Nephron progenitor cell (in vitro differentiated cells): ENCODE measurements around the gene TRABD.
"Not testable (repeated sequence)": the region's sequence is repeated elsewhere in the genome, so short reads cannot be mapped to it uniquely, and the experiment has no call there.

ENCODE experiments used
- DNase-seq: peaks from one replicate; pipeline ENCODE4 v3.0.0; 2021
- H3K27ac Mint-ChIP-seq: 2 replicates; pipeline ENCODE4 v1.8.0; 2021; ENCODE audit warnings: mild to moderate bottlenecking, moderate library complexity, mixed read lengths
- H3K27me3 Mint-ChIP-seq: 2 replicates; pipeline ENCODE4 v1.8.0; 2021; ENCODE audit warnings: mild to moderate bottlenecking, low read depth, mixed read lengths; ENCODE audit not compliant: poor library complexity
- H3K36me3 Mint-ChIP-seq: 2 replicates; pipeline ENCODE4 v1.8.0; 2021; ENCODE audit warnings: low read depth, mixed read lengths
- H3K4me1 Mint-ChIP-seq: 2 replicates; pipeline ENCODE4 v1.8.0; 2021; ENCODE audit warnings: mixed read lengths
- H3K4me3 Mint-ChIP-seq: 2 replicates; pipeline ENCODE4 v1.8.0; 2021; ENCODE audit warnings: mild to moderate bottlenecking, moderate library complexity, mixed read lengths
- H3K9me3 Mint-ChIP-seq: 2 replicates; pipeline ENCODE4 v1.8.0; 2021; ENCODE audit warnings: mild to moderate bottlenecking, moderate library complexity, mixed read lengths
- TF ChIP-seq, protein P1 (sequence below): fragments of 200-600 bp; sonication (generic); IDR thresholded peaks from 2 replicates; pipeline ENCODE4 v1.5.0; 2021; ENCODE audit warnings: antibody characterized with exemption

Gene TRABD

GRCh38 chr22:50204571-50204970, 18.9 kb downstream of the TRABD start:
- no peak for DNase-seq
- Mint-ChIP-seq H3K27me3 (no peaks in the 10 kb centered on the region), H3K36me3 (peaks cover 40% of the 10 kb centered on the region), H3K27ac (no peak overlapping the region), H3K4me3 (no peak overlapping the region), H3K9me3 (peaks cover 14% of the 10 kb centered on the region), H3K4me1 (peaks cover 32% of the 10 kb centered on the region)
- TF ChIP-seq, protein P1, sequence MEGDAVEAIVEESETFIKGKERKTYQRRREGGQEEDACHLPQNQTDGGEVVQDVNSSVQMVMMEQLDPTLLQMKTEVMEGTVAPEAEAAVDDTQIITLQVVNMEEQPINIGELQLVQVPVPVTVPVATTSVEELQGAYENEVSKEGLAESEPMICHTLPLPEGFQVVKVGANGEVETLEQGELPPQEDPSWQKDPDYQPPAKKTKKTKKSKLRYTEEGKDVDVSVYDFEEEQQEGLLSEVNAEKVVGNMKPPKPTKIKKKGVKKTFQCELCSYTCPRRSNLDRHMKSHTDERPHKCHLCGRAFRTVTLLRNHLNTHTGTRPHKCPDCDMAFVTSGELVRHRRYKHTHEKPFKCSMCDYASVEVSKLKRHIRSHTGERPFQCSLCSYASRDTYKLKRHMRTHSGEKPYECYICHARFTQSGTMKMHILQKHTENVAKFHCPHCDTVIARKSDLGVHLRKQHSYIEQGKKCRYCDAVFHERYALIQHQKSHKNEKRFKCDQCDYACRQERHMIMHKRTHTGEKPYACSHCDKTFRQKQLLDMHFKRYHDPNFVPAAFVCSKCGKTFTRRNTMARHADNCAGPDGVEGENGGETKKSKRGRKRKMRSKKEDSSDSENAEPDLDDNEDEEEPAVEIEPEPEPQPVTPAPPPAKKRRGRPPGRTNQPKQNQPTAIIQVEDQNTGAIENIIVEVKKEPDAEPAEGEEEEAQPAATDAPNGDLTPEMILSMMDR: no peak

- H3K4me3 Mint-ChIP-seq: not testable (repeated sequence)
Observed at GRCh38 chr22:50204998-50205397, 19.3 kb downstream of the TRABD start.

GRCh38 chr22:50205781-50206569, 20.3 kb downstream of the TRABD start:
- no peak for DNase-seq
- H3K4me3 Mint-ChIP-seq: no peak overlapping the region
- H3K27ac Mint-ChIP-seq: peak overlapping the region; percentile 84
- H3K27me3 Mint-ChIP-seq: no peaks in the 10 kb centered on the region
- peaks cover 14% of the 10 kb centered on the region for H3K9me3 Mint-ChIP-seq
- peaks cover 36% of the 10 kb centered on the region for H3K4me1 Mint-ChIP-seq
- peaks cover 47% of the 10 kb centered on the region for H3K36me3 Mint-ChIP-seq
- TF ChIP-seq, protein P1: no peak

More at GRCh38 chr22:50204998-50205397, 19.3 kb downstream of the TRABD start:
- H3K27me3 Mint-ChIP-seq, H3K27ac Mint-ChIP-seq, DNase-seq: not testable (repeated sequence)
- Mint-ChIP-seq H3K9me3 (peaks cover 14% of the 10 kb centered on the region), H3K36me3 (peaks cover 44% of the 10 kb centered on the region), H3K4me1 (peaks cover 36% of the 10 kb centered on the region)

GRCh38 chr22:50206599-50206998, 20.9 kb downstream of the TRABD start:
- H3K27ac Mint-ChIP-seq: peak overlapping the region; percentile 84
- TF ChIP-seq, protein P1: peak; percentile 55
- peaks cover 14% of the 10 kb centered on the region for H3K9me3 Mint-ChIP-seq
- peaks cover 52% of the 10 kb centered on the region for H3K36me3 Mint-ChIP-seq
- H3K4me3 Mint-ChIP-seq: no peak overlapping the region
- no peaks in the 10 kb centered on the region for H3K27me3 Mint-ChIP-seq
- peaks cover 36% of the 10 kb centered on the region for H3K4me1 Mint-ChIP-seq
- peak; percentile 67 for DNase-seq

DNA sequence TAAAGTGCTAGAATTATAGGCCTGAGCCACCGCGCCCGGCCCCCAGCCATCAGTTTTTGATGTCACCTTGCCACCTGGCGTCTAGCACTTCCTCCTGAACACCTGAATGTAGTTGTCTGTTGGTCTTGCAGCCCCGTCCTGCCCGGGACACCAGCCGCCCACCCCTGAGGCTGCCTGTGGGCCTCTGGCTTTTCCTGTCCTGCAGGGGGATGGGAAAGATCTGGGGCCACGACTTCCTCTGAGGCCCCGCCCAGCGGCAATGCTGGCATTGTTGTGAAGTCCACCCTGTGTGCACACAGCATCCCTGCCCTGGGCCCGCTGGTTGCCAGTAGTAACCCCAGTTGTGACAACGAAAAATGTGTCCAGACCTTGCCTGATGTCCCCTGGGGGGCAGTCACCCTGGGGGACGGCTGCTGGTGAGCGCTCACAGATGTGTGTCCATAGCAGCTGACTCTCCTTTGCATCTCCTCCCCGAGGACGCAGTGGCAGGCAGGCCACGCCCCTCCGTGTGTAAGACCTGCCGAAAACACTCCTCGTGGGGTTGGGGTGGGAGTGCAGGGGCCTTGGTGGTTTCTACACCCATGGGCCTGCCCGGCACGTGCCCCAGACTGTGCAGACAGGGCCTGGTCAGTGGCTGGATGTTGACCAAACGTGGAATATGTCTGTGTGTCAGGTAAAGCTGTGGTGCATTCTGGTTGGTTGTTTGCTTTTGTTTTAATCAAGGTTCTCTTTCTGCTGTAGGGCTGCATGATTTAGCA, 21.8 kb downstream of the TRABD start:
- no peak for DNase-seq
- TF ChIP-seq, protein P1: no peak
- peaks cover 27% of the 10 kb centered on the region for H3K4me1 Mint-ChIP-seq
- peaks cover 13% of the 10 kb centered on the region for H3K9me3 Mint-ChIP-seq
- H3K36me3 Mint-ChIP-seq: peaks cover 53% of the 10 kb centered on the region
- no peak overlapping the region for H3K27ac Mint-ChIP-seq
- no peak overlapping the region for H3K4me3 Mint-ChIP-seq
- no peaks in the 10 kb centered on the region for H3K27me3 Mint-ChIP-seq

- Mint-ChIP-seq H3K36me3 (peaks cover 53% of the 10 kb centered on the region), H3K9me3 (peaks cover 6% of the 10 kb centered on the region), H3K4me1 (peaks cover 20% of the 10 kb centered on the region), H3K4me3 (no peak overlapping the region), H3K27me3 (no peaks in the 10 kb centered on the region), H3K27ac (no peak overlapping the region)
- TF ChIP-seq, protein P1: no peak
- DNase-seq: no peak
Observed at GRCh38 chr22:50208430-50208938, 22.8 kb downstream of the TRABD start.
